ENCODE data around the gene ATXN1. TPM values are rescaled to one million over a fixed set of nuclear protein-coding genes. Genes with fewer than 3 reads are reported as not detected.

The ATXN1 gene
- total RNA-seq, 1 experiment from 2014 or later = 5.6 TPM

DNA sequence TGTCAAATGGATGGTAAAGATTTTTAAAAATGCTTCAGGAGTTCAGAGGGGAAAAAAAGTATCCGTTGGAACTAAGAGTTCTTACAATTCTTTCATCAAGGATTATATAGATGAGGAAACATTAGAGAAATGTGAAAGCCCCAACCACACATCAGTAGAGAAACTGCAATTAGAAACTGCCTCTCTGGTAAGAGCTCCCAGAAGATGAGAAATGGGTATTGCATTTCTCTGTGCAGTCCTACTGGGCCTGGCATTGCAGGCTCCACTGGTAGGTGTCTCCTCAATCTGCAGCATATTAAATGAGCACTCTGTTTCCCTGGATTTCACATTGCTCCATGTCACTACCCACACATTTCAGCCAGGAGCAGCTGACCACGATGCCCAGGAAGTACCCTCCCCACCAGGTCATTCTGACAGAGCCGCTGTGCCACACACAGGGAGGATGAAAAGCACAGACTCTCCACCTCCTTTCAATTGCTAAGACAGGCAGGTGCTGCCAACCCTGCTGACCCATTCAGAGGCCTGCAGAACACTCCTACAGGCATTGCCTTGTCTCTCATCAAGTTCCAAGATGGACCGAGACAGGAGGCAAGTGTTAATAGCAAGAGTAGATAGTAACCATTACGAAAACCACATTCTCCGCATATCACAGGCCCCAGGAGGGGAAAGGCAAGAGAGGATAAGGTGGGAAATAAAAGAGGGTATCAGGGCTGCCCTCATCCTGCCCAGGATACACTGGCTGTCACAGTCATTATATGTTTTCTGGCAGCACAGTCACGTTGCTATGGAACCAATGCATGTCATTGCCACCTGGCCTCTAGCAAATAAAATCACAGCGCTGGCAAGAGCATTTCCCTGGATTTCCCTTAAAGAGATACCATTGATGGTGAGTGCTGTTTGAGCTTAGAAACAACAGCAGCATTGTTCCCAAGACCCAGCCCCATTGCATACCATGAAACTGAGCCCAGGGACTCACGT is 241.7 kb downstream of the ATXN1 start:
- H3K79me2 ChIP-seq (ENCODE audit: insufficient read depth, low read length) = no peaks in the 10 kb centered on the region
- Mint-ChIP-seq H3K36me3 (ENCODE audit: insufficient read depth in 1 of 3, low read depth in 3 of 3) (no peaks in the 10 kb centered on the region), H3K4me1 (peaks cover 6 to 8% of the 10 kb centered on the region in 2 experiments), H3K9me3 (no peaks in the 10 kb centered on the region), H3K27ac (no peak overlapping the region), H3K27me3 (ENCODE audit: low read depth) (no peaks in the 10 kb centered on the region), H3K4me3 (no peak overlapping the region)
- no peak overlapping the region for H2AFZ ChIP-seq (ENCODE audit: low read length)
- no peak overlapping the region for H2BK120ac ChIP-seq (ENCODE audit: low read depth, low read length, poor library complexity, severe bottlenecking)
- H3K9ac ChIP-seq (ENCODE audit: extremely low read depth, insufficient read length, low read length) = no peak overlapping the region
- no peak overlapping the region for H3K56ac ChIP-seq (ENCODE audit: insufficient read length, low read depth, low read length)
- no peaks in the 10 kb centered on the region for H3K23me2 ChIP-seq (ENCODE audit: insufficient read length, low read depth, low read length, poor library complexity, severe bottlenecking)
- H3K9me3 ChIP-seq (ENCODE audit: control insufficient read depth, low read depth, low read length) = no peaks in the 10 kb centered on the region
- H2BK20ac ChIP-seq (ENCODE audit: low read depth, low read length, poor library complexity, severe bottlenecking) = no peak overlapping the region
- H3K27me3 ChIP-seq (ENCODE audit: insufficient read depth, low read length) = no peaks in the 10 kb centered on the region
- H3K79me1 ChIP-seq (ENCODE audit: insufficient read depth, low read depth, low read length, poor library complexity, severe bottlenecking) = no peaks in the 10 kb centered on the region
- H3K4ac ChIP-seq (ENCODE audit: low read depth, low read length) = no peak overlapping the region
- H3K4me1 ChIP-seq (ENCODE audit: insufficient read depth, low read length) = no peaks in the 10 kb centered on the region
- no peak overlapping the region for H3K23ac ChIP-seq (ENCODE audit: insufficient read length, low read depth, low read length)
- no peak overlapping the region for H3K14ac ChIP-seq (ENCODE audit: insufficient read depth, low read length)
- WGBS (ENCODE audit: extremely low coverage, insufficient read length, low lambda C conversion rate) = no CpG with 5 or more reads among the region's 9 CpGs
- TF ChIP-seq, protein P1, sequence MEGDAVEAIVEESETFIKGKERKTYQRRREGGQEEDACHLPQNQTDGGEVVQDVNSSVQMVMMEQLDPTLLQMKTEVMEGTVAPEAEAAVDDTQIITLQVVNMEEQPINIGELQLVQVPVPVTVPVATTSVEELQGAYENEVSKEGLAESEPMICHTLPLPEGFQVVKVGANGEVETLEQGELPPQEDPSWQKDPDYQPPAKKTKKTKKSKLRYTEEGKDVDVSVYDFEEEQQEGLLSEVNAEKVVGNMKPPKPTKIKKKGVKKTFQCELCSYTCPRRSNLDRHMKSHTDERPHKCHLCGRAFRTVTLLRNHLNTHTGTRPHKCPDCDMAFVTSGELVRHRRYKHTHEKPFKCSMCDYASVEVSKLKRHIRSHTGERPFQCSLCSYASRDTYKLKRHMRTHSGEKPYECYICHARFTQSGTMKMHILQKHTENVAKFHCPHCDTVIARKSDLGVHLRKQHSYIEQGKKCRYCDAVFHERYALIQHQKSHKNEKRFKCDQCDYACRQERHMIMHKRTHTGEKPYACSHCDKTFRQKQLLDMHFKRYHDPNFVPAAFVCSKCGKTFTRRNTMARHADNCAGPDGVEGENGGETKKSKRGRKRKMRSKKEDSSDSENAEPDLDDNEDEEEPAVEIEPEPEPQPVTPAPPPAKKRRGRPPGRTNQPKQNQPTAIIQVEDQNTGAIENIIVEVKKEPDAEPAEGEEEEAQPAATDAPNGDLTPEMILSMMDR (conservative IDR thresholded peaks at IDR 0.05) = no peak
- no peak overlapping the region for H4K8ac ChIP-seq (replicated peaks; ENCODE audit: insufficient read length, low read depth, low read length)
- H4K5ac ChIP-seq (ENCODE audit: insufficient read length, low read depth, low read length) = no peak overlapping the region
- H3K27ac ChIP-seq (ENCODE audit: insufficient read length, low read depth, low read length) = no peak overlapping the region
- H2BK15ac ChIP-seq (ENCODE audit: low read depth, low read length) = no peak overlapping the region
- no peaks in the 10 kb centered on the region for H4K20me1 ChIP-seq (ENCODE audit: control insufficient read depth, insufficient read depth, insufficient read length)
- H3K4me2 ChIP-seq (ENCODE audit: insufficient read depth, insufficient read length, low read length) = no peak overlapping the region
- no peak overlapping the region for H3K18ac ChIP-seq (ENCODE audit: insufficient read length, low read depth, low read length)
- H2BK5ac ChIP-seq (ENCODE audit: insufficient read length, low read length) = no peak overlapping the region
- H2AK5ac ChIP-seq (ENCODE audit: insufficient read length, low read length) = no peak overlapping the region
- DNase-seq = no peak
- no peak overlapping the region for H2BK12ac ChIP-seq (ENCODE audit: insufficient read length, low read depth, low read length)
- no peak overlapping the region for H4K91ac ChIP-seq (ENCODE audit: insufficient read length, low read depth, low read length)
- no peak overlapping the region for H3T11ph ChIP-seq (ENCODE audit: low read length)
